Measurements from ENCODE around the gene ORC3.

The ORC3 gene

GRCh38 chr6:87586371-87587077 lies 3.4 kb upstream of the ORC3 start (continued):
- TF ChIP-seq KLF9 (tag by site-specific recombination; IDR thresholded peaks at IDR 0.05; ENCODE audit: low read depth) = no peak
- TF ChIP-seq ZNF664 (tag by site-specific recombination; IDR thresholded peaks at IDR 0.05) = peak; percentile 75
- TF ChIP-seq ZNF221 (tag by site-specific recombination; IDR thresholded peaks at IDR 0.05; ENCODE audit: borderline replicate concordance) = no peak
- TF ChIP-seq ZBTB10 (tag by site-specific recombination; IDR thresholded peaks at IDR 0.05) = no peak
- no peak for TF ChIP-seq HOXC10 (CRISPR knock-in tag; IDR thresholded peaks at IDR 0.05)
- no peak for TF ChIP-seq ZNF416 (tag by site-specific recombination; IDR thresholded peaks at IDR 0.05)
- no peak for TF ChIP-seq KLF17 (tag by site-specific recombination; IDR thresholded peaks at IDR 0.05)
- no peak for TF ChIP-seq ZNF544 (tag by site-specific recombination; IDR thresholded peaks at IDR 0.05)
- TF ChIP-seq, protein P1, sequence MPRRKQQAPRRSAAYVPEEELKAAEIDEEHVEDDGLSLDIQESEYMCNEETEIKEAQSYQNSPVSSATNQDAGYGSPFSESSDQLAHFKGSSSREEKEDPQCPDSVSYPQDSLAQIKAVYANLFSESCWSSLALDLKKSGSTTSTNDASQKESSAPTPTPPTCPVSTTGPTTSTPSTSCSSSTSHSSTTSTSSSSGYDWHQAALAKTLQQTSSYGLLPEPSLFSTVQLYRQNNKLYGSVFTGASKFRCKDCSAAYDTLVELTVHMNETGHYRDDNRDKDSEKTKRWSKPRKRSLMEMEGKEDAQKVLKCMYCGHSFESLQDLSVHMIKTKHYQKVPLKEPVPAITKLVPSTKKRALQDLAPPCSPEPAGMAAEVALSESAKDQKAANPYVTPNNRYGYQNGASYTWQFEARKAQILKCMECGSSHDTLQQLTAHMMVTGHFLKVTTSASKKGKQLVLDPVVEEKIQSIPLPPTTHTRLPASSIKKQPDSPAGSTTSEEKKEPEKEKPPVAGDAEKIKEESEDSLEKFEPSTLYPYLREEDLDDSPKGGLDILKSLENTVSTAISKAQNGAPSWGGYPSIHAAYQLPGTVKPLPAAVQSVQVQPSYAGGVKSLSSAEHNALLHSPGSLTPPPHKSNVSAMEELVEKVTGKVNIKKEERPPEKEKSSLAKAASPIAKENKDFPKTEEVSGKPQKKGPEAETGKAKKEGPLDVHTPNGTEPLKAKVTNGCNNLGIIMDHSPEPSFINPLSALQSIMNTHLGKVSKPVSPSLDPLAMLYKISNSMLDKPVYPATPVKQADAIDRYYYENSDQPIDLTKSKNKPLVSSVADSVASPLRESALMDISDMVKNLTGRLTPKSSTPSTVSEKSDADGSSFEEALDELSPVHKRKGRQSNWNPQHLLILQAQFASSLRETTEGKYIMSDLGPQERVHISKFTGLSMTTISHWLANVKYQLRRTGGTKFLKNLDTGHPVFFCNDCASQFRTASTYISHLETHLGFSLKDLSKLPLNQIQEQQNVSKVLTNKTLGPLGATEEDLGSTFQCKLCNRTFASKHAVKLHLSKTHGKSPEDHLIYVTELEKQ (tag by site-specific recombination; IDR thresholded peaks at IDR 0.05; ENCODE audit: borderline replicate concordance) = no peak
- TF ChIP-seq ZNF768 (tag by site-specific recombination; IDR thresholded peaks at IDR 0.05) = no peak
- TF ChIP-seq ZNF785 (tag by site-specific recombination; IDR thresholded peaks at IDR 0.05) = no peak
- TF ChIP-seq ZNF558 (tag by site-specific recombination; IDR thresholded peaks at IDR 0.05) = peak; percentile 71
- TF ChIP-seq ZNF521 (tag by site-specific recombination; IDR thresholded peaks at IDR 0.05) = no peak
- TF ChIP-seq ZNF555 (tag by site-specific recombination; conservative IDR thresholded peaks at IDR 0.05) = no peak; the same call in 1 of the 2 replicates
- TF ChIP-seq ZNF391 (tag by site-specific recombination; IDR thresholded peaks at IDR 0.05; ENCODE audit: borderline replicate concordance, low read depth) = no peak
- TF ChIP-seq, protein P2, sequence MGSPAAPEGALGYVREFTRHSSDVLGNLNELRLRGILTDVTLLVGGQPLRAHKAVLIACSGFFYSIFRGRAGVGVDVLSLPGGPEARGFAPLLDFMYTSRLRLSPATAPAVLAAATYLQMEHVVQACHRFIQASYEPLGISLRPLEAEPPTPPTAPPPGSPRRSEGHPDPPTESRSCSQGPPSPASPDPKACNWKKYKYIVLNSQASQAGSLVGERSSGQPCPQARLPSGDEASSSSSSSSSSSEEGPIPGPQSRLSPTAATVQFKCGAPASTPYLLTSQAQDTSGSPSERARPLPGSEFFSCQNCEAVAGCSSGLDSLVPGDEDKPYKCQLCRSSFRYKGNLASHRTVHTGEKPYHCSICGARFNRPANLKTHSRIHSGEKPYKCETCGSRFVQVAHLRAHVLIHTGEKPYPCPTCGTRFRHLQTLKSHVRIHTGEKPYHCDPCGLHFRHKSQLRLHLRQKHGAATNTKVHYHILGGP (tag by site-specific recombination; IDR thresholded peaks at IDR 0.05) = no peak
- no peak for TF ChIP-seq ZFP41 (tag by site-specific recombination; IDR thresholded peaks at IDR 0.05; ENCODE audit: borderline replicate concordance)
- peak; percentile 58 for TF ChIP-seq ZNF266 (tag by site-specific recombination; IDR thresholded peaks at IDR 0.05; ENCODE audit: low read depth)
- TF ChIP-seq CTCF (tag by site-specific recombination; IDR thresholded peaks at IDR 0.05) = no peak
- no peak for TF ChIP-seq ZBTB20 (tag by site-specific recombination; IDR thresholded peaks at IDR 0.05)
- TF ChIP-seq ZNF18 (tag by site-specific recombination; IDR thresholded peaks at IDR 0.05) = no peak
- TF ChIP-seq ZNF121 (tag by site-specific recombination; IDR thresholded peaks at IDR 0.05) = no peak
- TF ChIP-seq ZNF433 (tag by site-specific recombination; IDR thresholded peaks at IDR 0.05; ENCODE audit: low read depth) = 0 out of 2 replicates have a peak, but pooled peaks have one; percentile 42
- TF ChIP-seq ZNF248 (tag by site-specific recombination; IDR thresholded peaks at IDR 0.05) = no peak
- no peak for TF ChIP-seq ZNF2 (tag by site-specific recombination; IDR thresholded peaks at IDR 0.05)
- TF ChIP-seq ZNF645 (tag by site-specific recombination; IDR thresholded peaks at IDR 0.05) = no peak
- 0 out of 2 replicates have a peak, but pooled peaks have one; percentile 54 for TF ChIP-seq ZNF202 (tag by site-specific recombination; IDR thresholded peaks at IDR 0.05; ENCODE audit: borderline replicate concordance)
